KMS-11 (cell line): ENCODE measurements around the gene RASA3.

Source experiments
- H2AFZ ChIP-seq: fragments of 200-600 bp; sonication (generic); 2 replicates; pipeline ENCODE4 v1.6.1; 2016; ENCODE audit warnings: antibody characterized with exemption, mixed run types, low read depth
- H3K27ac ChIP-seq: fragments of 200-600 bp; sonication (generic); 2 replicates; pipeline ENCODE4 v1.6.1; 2016; ENCODE audit warnings: mild to moderate bottlenecking, mixed run types
- H3K27me3 ChIP-seq: fragments of 200-600 bp; sonication (generic); 2 replicates; pipeline ENCODE4 v1.6.1; 2017; ENCODE audit warnings: mild to moderate bottlenecking, low read depth, mixed run types, moderate library complexity; ENCODE audit not compliant: insufficient read depth
- H3K36me3 ChIP-seq: fragments of 200-600 bp; sonication (generic); 2 replicates; pipeline ENCODE4 v1.6.1; 2017; ENCODE audit warnings: mild to moderate bottlenecking, mixed run types; ENCODE audit not compliant: insufficient read depth
- H3K4me1 ChIP-seq: fragments of 200-600 bp; sonication (generic); 2 replicates; pipeline ENCODE4 v1.6.1; 2016; ENCODE audit warnings: mild to moderate bottlenecking, low read depth, mixed run types; ENCODE audit not compliant: poor library complexity, severe bottlenecking
- H3K4me2 ChIP-seq: fragments of 200-600 bp; sonication (generic); 2 replicates; pipeline ENCODE4 v1.7.0; 2016; ENCODE audit warnings: mild to moderate bottlenecking, mixed run types
- H3K4me3 ChIP-seq: fragments of 200-600 bp; sonication (generic); IDR thresholded peaks from 2 replicates; pipeline ENCODE4 v1.6.1; 2017; ENCODE audit warnings: low read depth, low read length, mixed read lengths; ENCODE audit not compliant: insufficient read depth
- H3K79me2 ChIP-seq: fragments of 200-600 bp; sonication (generic); 2 replicates; pipeline ENCODE4 v1.6.1; 2016; ENCODE audit warnings: low read depth, mixed run types; ENCODE audit not compliant: insufficient read depth
- H3K9ac ChIP-seq: fragments of 200-600 bp; sonication (generic); 2 replicates; pipeline ENCODE4 v1.6.1; 2016; ENCODE audit warnings: mild to moderate bottlenecking, mixed run types
- H4K20me1 ChIP-seq: fragments of 200-600 bp; sonication (generic); 2 replicates; pipeline ENCODE4 v1.6.1; 2016; ENCODE audit warnings: mild to moderate bottlenecking, mixed run types; ENCODE audit not compliant: insufficient read depth
- CTCF ChIP-seq: fragments of 200-600 bp; sonication (generic); conservative IDR thresholded peaks from 2 replicates; pipeline ENCODE4 v1.6.1; 2017; ENCODE audit warnings: low read depth, mild to moderate bottlenecking, antibody characterized with exemption, low read length, moderate library complexity, mixed read lengths

The RASA3 gene

GRCh38 chr13:114035186-114035582 lies 97.2 kb downstream of the RASA3 start:
- Histone ChIP-seq H4K20me1 (no peaks in the 10 kb centered on the region), H3K36me3 (no peaks in the 10 kb centered on the region), H3K79me2 (no peaks in the 10 kb centered on the region), H3K4me2 (no peak overlapping the region), H2AFZ (no peak overlapping the region), H3K9ac (no peak overlapping the region), H3K27ac (no peak overlapping the region), H3K4me1 (no peaks in the 10 kb centered on the region), H3K27me3 (no peaks in the 10 kb centered on the region), H3K4me3 (no peak overlapping the region)
- TF ChIP-seq CTCF, result no peak

DNA sequence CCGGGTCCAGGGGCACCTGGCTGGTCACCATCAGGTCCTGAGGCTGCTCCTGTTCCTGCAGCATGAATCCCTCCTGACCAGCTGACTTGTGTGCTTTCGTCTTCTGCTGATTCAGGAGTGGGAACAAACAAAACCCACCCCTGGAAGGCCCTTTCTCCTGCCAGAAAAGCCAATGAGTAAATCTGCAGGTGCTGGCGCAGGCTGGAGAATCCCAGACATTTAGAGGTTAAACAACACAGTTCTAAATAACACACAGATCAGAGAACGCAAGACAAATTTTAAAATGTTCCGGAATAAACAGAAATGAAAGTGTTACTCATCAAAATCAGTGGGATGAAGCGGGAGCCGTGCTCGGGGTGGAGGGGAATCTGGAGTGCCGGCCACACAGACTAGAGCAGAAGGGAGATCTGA lies 97.9 kb downstream of the RASA3 start:
- H3K27ac ChIP-seq, result no peak overlapping the region
- H3K4me3 ChIP-seq, result no peak overlapping the region
- no peak overlapping the region for H3K4me2 ChIP-seq
- no peaks in the 10 kb centered on the region for H3K79me2 ChIP-seq
- no peak overlapping the region for H2AFZ ChIP-seq
- H3K27me3 ChIP-seq, result no peaks in the 10 kb centered on the region
- H3K36me3 ChIP-seq, result no peaks in the 10 kb centered on the region
- H3K9ac ChIP-seq, result no peak overlapping the region
- H4K20me1 ChIP-seq, result no peaks in the 10 kb centered on the region
- no peak for TF ChIP-seq CTCF
- H3K4me1 ChIP-seq, result no peaks in the 10 kb centered on the region

GRCh38 chr13:114033541-114034315 lies 98.7 kb downstream of the RASA3 start:
- Histone ChIP-seq H3K4me1 (no peaks in the 10 kb centered on the region), H3K9ac (no peak overlapping the region), H3K36me3 (no peaks in the 10 kb centered on the region), H4K20me1 (no peaks in the 10 kb centered on the region), H3K27me3 (no peaks in the 10 kb centered on the region), H3K79me2 (no peaks in the 10 kb centered on the region), H3K4me3 (no peak overlapping the region), H3K27ac (no peak overlapping the region), H2AFZ (no peak overlapping the region), H3K4me2 (no peak overlapping the region)
- no peak for TF ChIP-seq CTCF

DNA sequence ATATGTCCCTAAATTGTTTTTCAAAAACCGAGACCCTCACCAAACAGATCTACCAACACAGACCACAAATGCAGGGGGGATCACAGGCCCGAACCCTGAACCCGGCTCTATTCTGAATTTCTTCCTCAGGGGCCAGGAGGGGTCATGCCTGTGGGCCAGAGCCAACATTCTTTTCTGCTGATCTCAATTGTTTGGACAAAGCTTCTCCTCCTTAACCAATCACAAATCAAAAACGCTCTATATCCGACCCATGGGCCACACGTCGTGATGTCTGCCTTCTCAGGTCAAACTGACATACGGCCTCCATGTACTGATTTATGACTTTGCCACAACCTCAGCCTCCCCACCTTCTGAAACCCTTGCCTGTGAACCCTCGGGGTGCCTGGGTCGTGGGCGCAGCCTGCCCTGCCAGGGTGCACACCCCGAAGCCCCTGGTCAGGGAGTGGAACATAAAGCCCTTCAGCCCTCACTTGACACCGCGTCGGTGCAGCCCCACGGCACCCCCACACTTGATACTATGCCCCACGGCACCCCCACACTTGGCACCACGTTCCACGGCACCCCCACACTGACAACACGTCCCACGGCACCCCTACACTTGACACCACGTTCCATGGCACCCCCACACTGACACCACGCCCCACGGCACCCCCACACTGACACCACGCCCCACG lies 100.2 kb downstream of the RASA3 start:
- Histone ChIP-seq H3K79me2 (no peaks in the 10 kb centered on the region), H3K27me3 (no peaks in the 10 kb centered on the region), H3K4me1 (no peaks in the 10 kb centered on the region), H3K27ac (no peak overlapping the region), H3K36me3 (no peaks in the 10 kb centered on the region), H2AFZ (no peak overlapping the region), H3K4me2 (no peak overlapping the region), H3K9ac (no peak overlapping the region), H4K20me1 (no peaks in the 10 kb centered on the region), H3K4me3 (no peak overlapping the region)
- no peak for TF ChIP-seq CTCF
